GM12878 (cell line): Measurements from ENCODE around the gene VASH2.

ENCODE experiments used
- BRCA1 ChIP-seq: IDR thresholded peaks from 2 replicates; pipeline ENCODE4 v1.6.1; 2011; ENCODE audit warnings: low read depth, low read length, improper control_type of control experiment
- EZH2 ChIP-seq: IDR thresholded peaks from 2 replicates; pipeline ENCODE4 v1.6.1; 2012; ENCODE audit warnings: low read depth, mild to moderate bottlenecking, control low read depth, inconsistent platforms, low read length, borderline replicate concordance; ENCODE audit not compliant: control insufficient read depth
- GABPA ChIP-seq: IDR thresholded peaks from 2 replicates; pipeline ENCODE4 v1.6.1; 2014; ENCODE audit warnings: antibody characterized with exemption, low read depth, mild to moderate bottlenecking, inconsistent platforms
- POLR2A ChIP-seq: IDR thresholded peaks from 2 replicates; pipeline ENCODE4 v1.6.1; 2011; ENCODE audit warnings: low read depth, mild to moderate bottlenecking, low read length
- RBBP5 ChIP-seq: fragments of 200-600 bp; sonication (generic); conservative IDR thresholded peaks from 2 replicates; pipeline ENCODE4 v1.6.1; 2016
- SPI1 ChIP-seq: IDR thresholded peaks from 2 replicates; pipeline ENCODE4 v1.6.1; 2011; ENCODE audit warnings: low read depth, mild to moderate bottlenecking, low read length, moderate library complexity, borderline replicate concordance; ENCODE audit not compliant: insufficient read depth
- TCF12 ChIP-seq: IDR thresholded peaks from 2 replicates; pipeline ENCODE4 v1.6.1; 2011; ENCODE audit warnings: low read depth, mild to moderate bottlenecking, low read length
- ZNF384 ChIP-seq: IDR thresholded peaks from 2 replicates; pipeline ENCODE4 v1.6.1; 2012; ENCODE audit warnings: low read depth, mild to moderate bottlenecking, low read length, improper control_type of control experiment, borderline replicate concordance
- TF ChIP-seq, protein P1 (sequence below): fragments of 450-650 bp; formaldehyde crosslinking; IDR thresholded peaks from 2 replicates; pipeline ENCODE4 v1.5.0; 2022; ENCODE audit warnings: mild to moderate bottlenecking, missing genetic modification characterization
- TF ChIP-seq, protein P2 (sequence below), 3 experiments: IDR thresholded peaks in 2 of 3; conservative IDR thresholded peaks in 1 of 3; 2 replicates each; pipeline ENCODE4 v1.5.1; 2011; ENCODE audit warnings: low read depth in 3 of 3, low read length in 3 of 3, mild to moderate bottlenecking in 3 of 3, control low read depth in 2 of 3, moderate library complexity in 2 of 3, inconsistent platforms in 1 of 3, mixed read lengths in 1 of 3; ENCODE audit not compliant: control insufficient read depth in 2 of 3, insufficient read depth in 1 of 3; ENCODE audit errors: extremely low read depth in 1 of 3

DNA sequence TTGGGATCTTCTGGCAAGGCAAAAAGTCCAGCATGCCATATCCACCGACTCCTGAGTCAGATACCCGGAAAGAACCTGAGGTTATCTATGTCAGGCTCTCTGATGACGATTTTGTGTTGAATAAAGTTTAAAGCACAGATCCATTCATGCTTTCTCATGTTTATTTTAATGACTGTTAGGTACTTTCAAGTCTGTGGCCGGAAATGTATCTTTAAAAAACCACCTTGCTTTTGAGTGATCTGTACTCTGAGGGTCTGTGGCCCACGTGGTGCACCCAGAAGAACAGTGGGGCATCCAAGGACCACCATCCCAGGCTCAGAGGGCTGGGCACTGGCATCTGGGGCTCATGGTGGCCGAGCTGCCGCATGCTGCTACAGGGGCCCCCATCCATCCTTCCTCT lies 30.1 kb upstream of the VASH2 start:
- TF ChIP-seq TCF12 (no peak), BRCA1 (no peak), ZNF384 (no peak), POLR2A (no peak), GABPA (no peak), SPI1 (no peak), RBBP5 (no peak), EZH2 (no peak)
- TF ChIP-seq, protein P1, sequence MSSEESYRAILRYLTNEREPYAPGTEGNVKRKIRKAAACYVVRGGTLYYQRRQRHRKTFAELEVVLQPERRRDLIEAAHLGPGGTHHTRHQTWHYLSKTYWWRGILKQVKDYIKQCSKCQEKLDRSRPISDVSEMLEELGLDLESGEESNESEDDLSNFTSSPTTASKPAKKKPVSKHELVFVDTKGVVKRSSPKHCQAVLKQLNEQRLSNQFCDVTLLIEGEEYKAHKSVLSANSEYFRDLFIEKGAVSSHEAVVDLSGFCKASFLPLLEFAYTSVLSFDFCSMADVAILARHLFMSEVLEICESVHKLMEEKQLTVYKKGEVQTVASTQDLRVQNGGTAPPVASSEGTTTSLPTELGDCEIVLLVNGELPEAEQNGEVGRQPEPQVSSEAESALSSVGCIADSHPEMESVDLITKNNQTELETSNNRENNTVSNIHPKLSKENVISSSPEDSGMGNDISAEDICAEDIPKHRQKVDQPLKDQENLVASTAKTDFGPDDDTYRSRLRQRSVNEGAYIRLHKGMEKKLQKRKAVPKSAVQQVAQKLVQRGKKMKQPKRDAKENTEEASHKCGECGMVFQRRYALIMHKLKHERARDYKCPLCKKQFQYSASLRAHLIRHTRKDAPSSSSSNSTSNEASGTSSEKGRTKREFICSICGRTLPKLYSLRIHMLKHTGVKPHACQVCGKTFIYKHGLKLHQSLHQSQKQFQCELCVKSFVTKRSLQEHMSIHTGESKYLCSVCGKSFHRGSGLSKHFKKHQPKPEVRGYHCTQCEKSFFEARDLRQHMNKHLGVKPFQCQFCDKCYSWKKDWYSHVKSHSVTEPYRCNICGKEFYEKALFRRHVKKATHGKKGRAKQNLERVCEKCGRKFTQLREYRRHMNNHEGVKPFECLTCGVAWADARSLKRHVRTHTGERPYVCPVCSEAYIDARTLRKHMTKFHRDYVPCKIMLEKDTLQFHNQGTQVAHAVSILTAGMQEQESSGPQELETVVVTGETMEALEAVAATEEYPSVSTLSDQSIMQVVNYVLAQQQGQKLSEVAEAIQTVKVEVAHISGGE = no peak
- TF ChIP-seq, protein P2, sequence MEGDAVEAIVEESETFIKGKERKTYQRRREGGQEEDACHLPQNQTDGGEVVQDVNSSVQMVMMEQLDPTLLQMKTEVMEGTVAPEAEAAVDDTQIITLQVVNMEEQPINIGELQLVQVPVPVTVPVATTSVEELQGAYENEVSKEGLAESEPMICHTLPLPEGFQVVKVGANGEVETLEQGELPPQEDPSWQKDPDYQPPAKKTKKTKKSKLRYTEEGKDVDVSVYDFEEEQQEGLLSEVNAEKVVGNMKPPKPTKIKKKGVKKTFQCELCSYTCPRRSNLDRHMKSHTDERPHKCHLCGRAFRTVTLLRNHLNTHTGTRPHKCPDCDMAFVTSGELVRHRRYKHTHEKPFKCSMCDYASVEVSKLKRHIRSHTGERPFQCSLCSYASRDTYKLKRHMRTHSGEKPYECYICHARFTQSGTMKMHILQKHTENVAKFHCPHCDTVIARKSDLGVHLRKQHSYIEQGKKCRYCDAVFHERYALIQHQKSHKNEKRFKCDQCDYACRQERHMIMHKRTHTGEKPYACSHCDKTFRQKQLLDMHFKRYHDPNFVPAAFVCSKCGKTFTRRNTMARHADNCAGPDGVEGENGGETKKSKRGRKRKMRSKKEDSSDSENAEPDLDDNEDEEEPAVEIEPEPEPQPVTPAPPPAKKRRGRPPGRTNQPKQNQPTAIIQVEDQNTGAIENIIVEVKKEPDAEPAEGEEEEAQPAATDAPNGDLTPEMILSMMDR (IDR thresholded peaks at IDR 0.05 in 2 of 3, conservative IDR thresholded peaks at IDR 0.05 in 1 of 3; ENCODE audit: control insufficient read depth in 2 of 3, extremely low read depth in 1 of 3, insufficient read depth in 1 of 3, low read depth in 3 of 3, low read length in 3 of 3) = no peak
